Measurements from ENCODE around the gene MLF2. TPM values are rescaled to one million over a fixed set of nuclear protein-coding genes. Genes with fewer than 3 reads are reported as not detected.

The MLF2 gene
- polyA plus RNA-seq, 1 experiment = 241 TPM

DNA sequence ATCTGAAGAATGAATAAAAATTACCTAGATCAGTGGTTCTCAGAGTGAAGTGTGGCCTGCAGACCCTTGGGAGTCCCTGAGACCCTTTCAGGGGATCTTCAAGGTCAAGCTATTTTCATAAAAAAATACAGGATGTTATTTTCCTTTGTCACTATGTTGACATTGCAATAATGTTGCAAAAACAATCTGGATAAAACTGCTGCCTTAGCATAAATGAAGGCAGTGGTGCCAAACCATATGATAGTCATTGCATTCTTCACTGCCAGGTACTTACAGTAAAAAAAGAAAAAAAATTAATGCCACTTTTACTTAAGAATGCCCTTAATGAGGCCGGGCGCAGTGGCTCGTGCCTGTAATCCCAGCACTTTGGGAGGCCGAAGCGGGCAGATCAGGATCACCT is 34.4 kb upstream of the MLF2 start:
- CTCF ChIA-PET = interaction anchor here (0.8 to 2.2 kb wide), 4 partner anchors 9 to 39 kb away, joined by 3 to 14 read pairs (median 6); partner anchors contain the start of gene MLF2

DNA sequence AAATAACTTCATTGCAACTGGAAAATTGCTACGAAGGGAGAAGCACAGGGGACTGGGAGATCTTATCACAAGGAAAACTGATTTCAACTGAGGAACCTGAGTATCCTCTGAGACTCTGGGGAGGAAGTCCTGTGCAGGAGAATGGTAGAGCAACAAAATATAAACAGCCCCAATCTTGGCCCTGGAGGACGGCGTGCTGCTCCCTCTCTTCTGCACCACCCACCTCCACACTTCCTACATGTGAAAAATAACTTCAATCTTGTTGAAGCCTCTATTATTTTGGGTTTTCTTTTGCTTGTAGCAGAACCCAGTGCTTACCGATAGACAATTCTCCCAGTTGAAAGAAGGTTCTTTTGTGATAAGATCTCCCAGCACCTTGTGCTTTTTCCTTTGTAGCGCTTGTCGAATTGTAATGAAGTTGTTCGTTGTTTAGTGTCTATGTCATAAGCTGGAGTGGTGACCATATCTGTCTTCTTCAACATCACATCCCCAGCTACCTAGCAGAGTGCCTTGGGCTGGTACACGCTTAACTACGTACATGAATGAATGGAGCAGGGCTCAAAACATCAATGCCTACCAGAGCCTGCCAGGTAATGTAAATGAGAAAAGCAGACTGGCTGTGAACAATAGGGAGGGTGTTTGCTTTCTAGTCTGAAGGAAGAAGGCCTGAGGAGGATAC is 33.6 kb upstream of the MLF2 start:
- CTCF ChIA-PET = interaction anchor here (0.6 to 2.2 kb wide), 6 partner anchors 8 to 224 kb away, joined by 3 to 14 read pairs (median 5); partner anchors contain the start of genes MLF2 and PTMS
- DNase-seq (ENCODE audit: low read depth, low spot score) = no peak

More for the DNA sequence above, 34.4 kb upstream of the MLF2 start:
- Histone ChIP-seq H3K27ac (ENCODE audit: low read depth, low read length) (no peak overlapping the region), H3K27me3 (ENCODE audit: control insufficient read depth, insufficient read depth, low read length) (no peaks in the 10 kb centered on the region), H3K4me3 (ENCODE audit: low read depth, low read length) (no peak overlapping the region), H3K9me3 (ENCODE audit: control insufficient read depth, insufficient read depth, low read length) (no peaks in the 10 kb centered on the region)
- POLR2A ChIA-PET = no interaction called here
- TF ChIP-seq, protein P1, sequence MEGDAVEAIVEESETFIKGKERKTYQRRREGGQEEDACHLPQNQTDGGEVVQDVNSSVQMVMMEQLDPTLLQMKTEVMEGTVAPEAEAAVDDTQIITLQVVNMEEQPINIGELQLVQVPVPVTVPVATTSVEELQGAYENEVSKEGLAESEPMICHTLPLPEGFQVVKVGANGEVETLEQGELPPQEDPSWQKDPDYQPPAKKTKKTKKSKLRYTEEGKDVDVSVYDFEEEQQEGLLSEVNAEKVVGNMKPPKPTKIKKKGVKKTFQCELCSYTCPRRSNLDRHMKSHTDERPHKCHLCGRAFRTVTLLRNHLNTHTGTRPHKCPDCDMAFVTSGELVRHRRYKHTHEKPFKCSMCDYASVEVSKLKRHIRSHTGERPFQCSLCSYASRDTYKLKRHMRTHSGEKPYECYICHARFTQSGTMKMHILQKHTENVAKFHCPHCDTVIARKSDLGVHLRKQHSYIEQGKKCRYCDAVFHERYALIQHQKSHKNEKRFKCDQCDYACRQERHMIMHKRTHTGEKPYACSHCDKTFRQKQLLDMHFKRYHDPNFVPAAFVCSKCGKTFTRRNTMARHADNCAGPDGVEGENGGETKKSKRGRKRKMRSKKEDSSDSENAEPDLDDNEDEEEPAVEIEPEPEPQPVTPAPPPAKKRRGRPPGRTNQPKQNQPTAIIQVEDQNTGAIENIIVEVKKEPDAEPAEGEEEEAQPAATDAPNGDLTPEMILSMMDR (IDR thresholded peaks at IDR 0.05; ENCODE audit: low read depth, low read length) = no peak
- DNase-seq (ENCODE audit: low read depth, low spot score) = no peak

DNA sequence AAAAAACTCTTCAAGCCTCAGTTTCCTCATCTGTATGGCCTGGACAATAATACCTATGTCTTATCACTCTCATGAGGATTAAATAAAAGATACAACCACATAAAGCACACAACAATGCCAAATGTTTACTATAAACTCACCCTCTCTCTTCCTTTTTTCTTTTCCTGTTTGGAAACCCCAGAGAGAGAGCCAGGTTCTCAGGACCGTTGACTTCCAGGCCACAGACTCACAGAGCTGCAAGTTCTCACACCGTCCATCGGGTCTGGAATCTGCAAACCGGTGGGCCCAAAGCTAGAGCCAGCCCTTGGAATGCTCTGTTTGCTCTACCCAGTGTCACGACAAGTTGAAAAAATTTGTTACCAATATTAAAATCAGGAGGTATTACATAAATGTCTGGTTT is 31.8 kb upstream of the MLF2 start:
- CTCF ChIA-PET = interaction anchor here (1.1 to 2.3 kb wide), 3 partner anchors 18 to 40 kb away, joined by 6 to 7 read pairs (median 6); partner anchors contain the start of genes MLF2 and PTMS

More for the DNA sequence above, 33.6 kb upstream of the MLF2 start:
- TF ChIP-seq, protein P1 (IDR thresholded peaks at IDR 0.05; ENCODE audit: low read depth, low read length) = no peak
- Histone ChIP-seq H3K27ac (ENCODE audit: low read depth, low read length) (no peak overlapping the region), H3K9me3 (ENCODE audit: control insufficient read depth, insufficient read depth, low read length) (no peaks in the 10 kb centered on the region), H3K4me3 (ENCODE audit: low read depth, low read length) (no peak overlapping the region), H3K27me3 (ENCODE audit: control insufficient read depth, insufficient read depth, low read length) (no peaks in the 10 kb centered on the region)
- POLR2A ChIA-PET = interaction anchor here (0.9 to 1.0 kb wide), 2 partner anchors 10 to 62 kb away, joined by 6 to 8 read pairs; no protein-coding TSS in a partner anchor

DNA sequence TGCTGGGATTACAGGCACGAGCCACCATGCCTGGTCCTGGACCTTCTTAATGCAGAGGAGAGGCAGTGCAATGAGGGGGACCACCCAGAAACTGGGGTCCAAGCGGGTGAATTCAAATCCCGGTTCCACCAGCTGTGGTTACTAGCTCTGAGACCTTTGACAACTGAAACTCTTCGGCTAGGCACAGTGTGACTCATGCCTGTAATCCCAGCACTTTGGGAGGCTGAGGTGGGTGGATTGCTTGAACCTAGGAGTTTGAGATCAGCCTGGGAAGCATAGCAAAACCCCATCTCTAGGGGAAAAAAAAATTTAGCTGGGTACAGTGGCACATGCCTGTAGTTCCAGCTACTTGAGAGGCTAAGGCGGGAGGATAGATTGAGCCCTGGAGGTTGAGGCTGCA is 31.4 kb upstream of the MLF2 start:
- H3K27ac ChIP-seq (ENCODE audit: low read depth, low read length) = no peak overlapping the region
- CTCF ChIA-PET = interaction anchor here (1.1 to 2.3 kb wide), 4 partner anchors 17 to 41 kb away, joined by 6 to 7 read pairs (median 6); partner anchors contain the start of genes MLF2 and PTMS
- no peak overlapping the region for H3K4me3 ChIP-seq (ENCODE audit: low read depth, low read length)
- POLR2A ChIA-PET = interaction anchor here (0.6 kb wide), 1 partner anchor 95 kb away, joined by 7 read pairs; the partner anchor contains the start of gene ZNF384
- H3K9me3 ChIP-seq (ENCODE audit: control insufficient read depth, insufficient read depth, low read length) = no peaks in the 10 kb centered on the region
- TF ChIP-seq, protein P1 (IDR thresholded peaks at IDR 0.05; ENCODE audit: low read depth, low read length) = no peak
- DNase-seq (ENCODE audit: low read depth, low spot score) = no peak
- no peaks in the 10 kb centered on the region for H3K27me3 ChIP-seq (ENCODE audit: control insufficient read depth, insufficient read depth, low read length)

More for the DNA sequence above, 31.8 kb upstream of the MLF2 start:
- no peak overlapping the region for H3K27ac ChIP-seq (ENCODE audit: low read depth, low read length)
- POLR2A ChIA-PET = interaction anchor here (0.6 kb wide), 2 partner anchors 95 to 199 kb away, joined by 3 to 7 read pairs; partner anchors contain the start of gene ZNF384
- H3K9me3 ChIP-seq (ENCODE audit: control insufficient read depth, insufficient read depth, low read length) = no peaks in the 10 kb centered on the region
- TF ChIP-seq, protein P1 (IDR thresholded peaks at IDR 0.05; ENCODE audit: low read depth, low read length) = no peak
- DNase-seq (ENCODE audit: low read depth, low spot score) = no peak
- H3K4me3 ChIP-seq (ENCODE audit: low read depth, low read length) = no peak overlapping the region
- H3K27me3 ChIP-seq (ENCODE audit: control insufficient read depth, insufficient read depth, low read length) = no peaks in the 10 kb centered on the region

DNA sequence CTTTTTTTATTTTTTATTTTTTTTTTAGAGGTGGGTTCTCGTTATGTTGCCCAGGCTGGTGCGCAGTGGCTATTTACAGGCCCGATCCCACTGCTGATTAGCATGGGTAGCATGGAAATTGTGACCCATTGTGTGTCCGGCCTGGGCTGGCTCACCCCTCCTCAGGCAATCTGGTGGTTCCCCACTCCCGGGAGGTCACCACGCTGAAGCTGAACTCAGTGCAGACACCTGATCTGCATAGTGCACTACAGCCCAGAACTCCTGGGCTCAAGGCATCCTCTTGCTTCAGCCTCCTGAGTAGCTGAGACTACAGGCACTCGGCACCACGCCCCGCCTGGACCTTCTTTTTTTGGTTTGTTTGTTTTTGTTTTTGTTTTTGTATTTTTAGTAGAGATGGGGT is 30.9 kb upstream of the MLF2 start:
- ChIA-PET CTCF (interaction anchor here (1.1 to 7.6 kb wide), 4 partner anchors 17 to 41 kb away, joined by 6 to 124 read pairs (median 6); partner anchors contain the start of gene MLF2), POLR2A (interaction anchor here (0.7 kb wide), 1 partner anchor 17 kb away, joined by 3 read pairs; no protein-coding TSS in a partner anchor)
- DNase-seq (ENCODE audit: low read depth, low spot score) = no peak
- H3K27me3 ChIP-seq (ENCODE audit: control insufficient read depth, insufficient read depth, low read length) = no peaks in the 10 kb centered on the region
- H3K9me3 ChIP-seq (ENCODE audit: control insufficient read depth, insufficient read depth, low read length) = no peaks in the 10 kb centered on the region
- no peak overlapping the region for H3K4me3 ChIP-seq (ENCODE audit: low read depth, low read length)
- no peak overlapping the region for H3K27ac ChIP-seq (ENCODE audit: low read depth, low read length)
- TF ChIP-seq, protein P1 (IDR thresholded peaks at IDR 0.05; ENCODE audit: low read depth, low read length) = no peak

All from AG04450 (cell line).